SU-DHL-6 (cell line): ENCODE measurements around the gene TFAP2D.

Experiments used
- H2AFZ ChIP-seq: fragments of 200-600 bp; sonication (generic); 2 replicates; pipeline ENCODE4 v1.6.1; 2014; ENCODE audit warnings: low read depth, mild to moderate bottlenecking, moderate library complexity, mixed read lengths, antibody characterized with exemption, low read length; ENCODE audit not compliant: severe bottlenecking
- H3F3A ChIP-seq: fragments of 200-600 bp; shearing (Covaris generic); 2 replicates; pipeline ENCODE4 v1.6.0; 2016; ENCODE audit warnings: antibody characterized with exemption, mild to moderate bottlenecking; ENCODE audit not compliant: insufficient read depth
- H3K27ac ChIP-seq: fragments of 200-600 bp; sonication (generic); 2 replicates; pipeline ENCODE4 v1.5.1; 2016; ENCODE audit warnings: low read depth, mild to moderate bottlenecking, low read length, moderate library complexity, mixed read lengths
- H3K27me3 ChIP-seq: fragments of 200-600 bp; sonication (generic), shearing (Covaris generic); 2 replicates; pipeline ENCODE4 v1.6.0; 2014; ENCODE audit warnings: mild to moderate bottlenecking, low read length
- H3K36me3 ChIP-seq: fragments of 200-600 bp; sonication (generic); 2 replicates; pipeline ENCODE4 v1.6.1; 2014; ENCODE audit warnings: mild to moderate bottlenecking, low read length, mixed read lengths
- H3K4me2 ChIP-seq: fragments of 300-600, 200-600 bp; shearing (Covaris generic), sonication (generic); 2 replicates; pipeline ENCODE4 v1.6.0; 2014; ENCODE audit warnings: low read length, low read depth, mild to moderate bottlenecking; ENCODE audit not compliant: poor library complexity, severe bottlenecking
- H3K4me3 ChIP-seq: fragments of 200-600 bp; sonication (generic); 2 replicates; pipeline ENCODE4 v1.5.1; 2014; ENCODE audit warnings: antibody characterized with exemption, low read length, mild to moderate bottlenecking, mixed read lengths; ENCODE audit not compliant: insufficient read depth, poor library complexity, severe bottlenecking
- H3K79me2 ChIP-seq: fragments of 200-600 bp; sonication (generic); 2 replicates; pipeline ENCODE4 v1.6.1; 2014; ENCODE audit warnings: mild to moderate bottlenecking, low read length, moderate library complexity; ENCODE audit not compliant: insufficient read depth
- H3K9ac ChIP-seq: fragments of 200-600 bp; sonication (generic); 2 replicates; pipeline ENCODE4 v1.7.0; 2014; ENCODE audit warnings: mild to moderate bottlenecking, low read length
- H3K9me2 ChIP-seq: fragments of 200-600 bp; sonication (generic); replicated peaks from 2 replicates; pipeline ENCODE4 v1.6.1; 2014; ENCODE audit warnings: low read length; ENCODE audit not compliant: insufficient read depth
- H3K9me3 ChIP-seq: fragments of 200-600 bp; sonication (generic); 2 replicates; pipeline ENCODE4 v1.6.1; 2014; ENCODE audit warnings: low read length, mixed read lengths; ENCODE audit not compliant: insufficient read depth
- H4K20me1 ChIP-seq: fragments of 200-600 bp; sonication (generic); 2 replicates; pipeline ENCODE4 v1.6.1; 2014; ENCODE audit warnings: low read depth, mild to moderate bottlenecking, antibody characterized with exemption, low read length, moderate library complexity, mixed read lengths
- CTCF ChIP-seq: fragments of 200-600 bp; sonication (generic); IDR thresholded peaks from one replicate; pipeline ENCODE4 v1.5.1; 2017; ENCODE audit warnings: antibody characterized with exemption, mild to moderate bottlenecking, low read length, moderate library complexity; ENCODE audit not compliant: insufficient read depth, poor library complexity, severe bottlenecking
- EZH2phosphoT487 ChIP-seq: fragments of 200-600 bp; sonication (generic), shearing (Covaris generic); conservative IDR thresholded peaks from 2 replicates; pipeline ENCODE4 v1.6.1; 2018; ENCODE audit warnings: mild to moderate bottlenecking, antibody characterized with exemption, low read length, moderate library complexity, mixed read lengths

TFAP2D gene

GRCh38 chr6:50698546-50698945 is 14.8 kb upstream of the TFAP2D start:
- H3K9ac ChIP-seq: no peak overlapping the region
- H3K9me3 ChIP-seq: no peaks in the 10 kb centered on the region
- H3K27ac ChIP-seq: no peak overlapping the region
- no peaks in the 10 kb centered on the region for H3K36me3 ChIP-seq
- H3K27me3 ChIP-seq: no peaks in the 10 kb centered on the region
- H3F3A ChIP-seq: no peaks in the 10 kb centered on the region
- no peak overlapping the region for H2AFZ ChIP-seq
- TF ChIP-seq CTCF (no peak), EZH2phosphoT487 (no peak)
- H4K20me1 ChIP-seq: no peaks in the 10 kb centered on the region
- H3K79me2 ChIP-seq: no peaks in the 10 kb centered on the region
- H3K9me2 ChIP-seq: no peaks in the 10 kb centered on the region
- H3K4me2 ChIP-seq: no peak overlapping the region
- no peak overlapping the region for H3K4me3 ChIP-seq

GRCh38 chr6:50699051-50699775 is 14.1 kb upstream of the TFAP2D start:
- Histone ChIP-seq H3K27me3 (no peaks in the 10 kb centered on the region), H2AFZ (no peak overlapping the region), H3K27ac (no peak overlapping the region), H4K20me1 (no peaks in the 10 kb centered on the region), H3F3A (no peaks in the 10 kb centered on the region), H3K9ac (no peak overlapping the region), H3K4me3 (no peak overlapping the region), H3K9me2 (no peaks in the 10 kb centered on the region), H3K79me2 (no peaks in the 10 kb centered on the region), H3K36me3 (no peaks in the 10 kb centered on the region), H3K9me3 (no peaks in the 10 kb centered on the region), H3K4me2 (no peak overlapping the region)
- TF ChIP-seq EZH2phosphoT487 (no peak), CTCF (no peak)

- Histone ChIP-seq H3K9me2 (no peaks in the 10 kb centered on the region), H3K4me3 (no peak overlapping the region), H2AFZ (no peak overlapping the region), H3K27me3 (peaks cover 3% of the 10 kb centered on the region; the same call in 1 of the 2 replicates), H3F3A (no peaks in the 10 kb centered on the region), H3K4me2 (no peak overlapping the region), H4K20me1 (no peaks in the 10 kb centered on the region), H3K9ac (no peak overlapping the region), H3K36me3 (no peaks in the 10 kb centered on the region), H3K27ac (no peak overlapping the region), H3K9me3 (no peaks in the 10 kb centered on the region), H3K79me2 (no peaks in the 10 kb centered on the region)
- TF ChIP-seq EZH2phosphoT487 (no peak), CTCF (no peak)
Observed at GRCh38 chr6:50706575-50706974, 6.8 kb upstream of the TFAP2D start.
